GM12892 (cell line): Measurements from ENCODE around the gene BMP6.

Experiments
- POLR2AphosphoS5 ChIP-seq: IDR thresholded peaks from 2 replicates; pipeline ENCODE4 v1.6.1; 2011; ENCODE audit warnings: low read depth, low read length, control low read depth
- TAF1 ChIP-seq: IDR thresholded peaks from 2 replicates; pipeline ENCODE4 v1.6.1; 2011; ENCODE audit warnings: low read depth, mild to moderate bottlenecking, control low read depth, low read length, borderline replicate concordance

DNA sequence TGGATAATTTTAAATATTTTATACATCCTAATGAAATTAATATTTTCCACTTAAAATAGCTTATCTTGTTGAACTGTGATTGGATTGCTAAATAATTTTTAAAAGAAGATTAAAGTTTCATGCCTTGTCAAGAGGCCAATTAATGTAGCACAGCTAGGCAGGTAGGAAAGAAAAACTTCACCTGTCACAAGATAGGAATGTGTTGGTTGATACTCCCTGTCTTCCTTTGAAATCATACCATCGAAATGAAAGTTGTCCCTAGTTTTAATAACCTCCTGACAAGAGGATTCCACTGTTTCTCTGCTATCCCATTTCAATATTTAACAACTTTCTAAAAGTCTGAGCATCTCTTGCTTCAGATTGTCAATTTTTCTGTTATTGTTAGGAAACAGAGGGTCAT lies 80.8 kb downstream of the BMP6 start:
- TF ChIP-seq POLR2AphosphoS5, result no peak
- no peak for TF ChIP-seq TAF1
